GM21723 (cell line): Measurements from ENCODE around the gene SDK2.

Source experiments
- ATAC-seq: cut with Tn5 transposase; IDR thresholded peaks from one replicate; pipeline ENCODE4 v1.9.1; 2021; ENCODE audit warnings: mild to moderate bottlenecking, moderate library complexity; ENCODE audit not compliant: unreplicated experiment

SDK2 gene

DNA sequence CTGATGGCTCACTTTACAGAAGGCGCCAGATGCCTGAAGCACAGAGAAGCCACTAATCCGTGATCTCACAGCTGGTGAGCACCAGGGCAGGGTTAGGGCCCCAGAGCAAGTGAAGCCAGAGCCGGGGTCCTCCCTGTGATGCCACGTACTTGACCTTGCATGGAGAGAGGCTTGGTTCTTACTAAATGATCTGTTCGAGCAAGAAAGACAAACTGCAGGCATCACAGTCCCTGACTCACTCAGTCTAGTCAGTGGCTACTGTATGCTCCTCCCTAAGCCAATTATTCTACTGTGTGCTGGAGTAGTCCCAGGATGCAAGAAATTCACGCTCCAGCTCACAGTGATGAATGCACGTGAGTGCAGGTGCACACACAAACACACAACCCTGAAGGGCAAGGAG is 55.4 kb downstream of the SDK2 start:
- no peak for ATAC-seq

DNA sequence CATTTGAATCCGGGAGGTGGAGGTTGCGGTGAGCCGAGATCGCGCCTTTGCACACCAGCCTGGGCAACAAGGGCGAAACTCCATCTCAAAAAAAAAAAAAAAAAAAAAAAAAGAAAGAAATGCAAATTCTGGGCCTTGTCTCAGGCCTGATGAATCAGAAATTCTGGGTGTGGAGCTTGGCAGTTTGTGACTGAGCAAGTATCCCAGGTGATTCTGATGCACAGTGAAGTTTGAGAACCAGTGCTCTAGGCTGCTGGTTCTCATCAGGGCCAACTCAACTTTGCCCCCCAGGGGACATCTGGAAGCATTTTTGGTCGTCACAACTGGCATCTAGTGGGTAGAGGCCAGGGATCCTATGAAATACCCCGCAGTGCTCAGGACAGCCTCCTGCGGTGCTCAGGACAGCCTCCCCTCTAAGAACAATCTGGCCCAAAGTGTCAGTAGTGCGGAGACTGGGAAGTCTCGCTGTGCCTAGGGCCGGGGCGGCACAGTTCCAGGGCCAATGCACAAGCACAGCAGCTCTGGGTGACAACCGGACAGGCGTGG is 55.9 kb downstream of the SDK2 start:
- no peak for ATAC-seq

DNA sequence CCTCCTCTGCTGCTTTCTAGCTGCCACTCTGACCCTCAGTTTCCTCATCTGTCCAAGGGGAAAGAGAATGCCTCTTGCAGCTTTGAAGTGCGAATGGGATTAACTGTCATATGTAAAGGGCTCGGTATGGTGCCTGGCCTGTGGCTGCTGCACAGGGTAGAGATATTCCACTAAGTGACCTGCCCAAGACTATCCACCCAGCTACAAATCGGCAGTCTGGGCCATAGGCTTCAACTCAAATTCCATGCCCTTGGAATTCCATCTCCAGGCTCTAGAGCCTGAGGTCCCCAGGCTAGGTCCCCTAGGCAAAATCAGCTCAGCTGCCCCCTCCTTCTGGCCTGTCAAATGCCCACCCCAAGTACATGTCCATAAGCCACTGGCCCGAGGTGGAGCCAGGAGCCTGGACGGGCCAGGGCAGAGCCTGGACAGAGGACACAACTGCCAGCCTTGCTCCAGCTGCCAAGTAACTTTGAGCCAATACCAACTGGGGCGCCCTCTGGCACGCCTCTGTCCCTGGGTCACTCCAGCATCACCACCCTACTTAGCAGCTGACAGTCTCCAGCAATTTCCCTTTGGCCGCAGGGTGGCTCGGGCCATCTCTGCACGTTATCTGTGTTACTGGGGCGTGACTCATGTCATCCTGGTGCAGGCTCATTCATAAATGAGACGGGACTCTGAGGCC is 57.2 kb downstream of the SDK2 start:
- ATAC-seq = no peak

DNA sequence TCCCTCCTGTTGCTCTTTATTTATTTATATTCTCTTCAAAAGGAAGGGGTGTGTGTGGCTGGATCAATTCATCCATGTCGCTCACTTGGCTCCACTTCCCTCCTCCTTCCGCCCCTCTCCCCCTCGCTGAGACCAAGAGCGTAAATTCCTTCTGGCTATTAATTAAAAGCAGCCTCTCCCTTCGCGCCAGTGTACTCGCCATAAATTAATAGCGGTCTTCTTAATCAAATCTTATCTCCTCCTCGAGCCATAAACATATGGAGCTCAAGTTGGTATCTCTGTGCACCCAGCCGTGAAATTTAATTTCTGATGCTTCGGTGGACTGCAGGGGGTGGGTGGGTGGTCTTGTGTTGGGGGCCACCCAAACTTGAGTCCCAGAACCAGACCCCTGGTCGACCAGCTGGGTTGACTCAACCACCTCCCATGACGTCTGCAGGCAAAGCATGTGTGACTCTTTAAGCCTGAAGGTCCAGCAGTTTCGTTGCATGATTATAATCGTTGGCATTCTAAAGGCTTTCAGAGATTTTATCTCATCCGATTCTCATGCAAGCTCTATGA is 57.9 kb downstream of the SDK2 start:
- ATAC-seq = no peak

DNA sequence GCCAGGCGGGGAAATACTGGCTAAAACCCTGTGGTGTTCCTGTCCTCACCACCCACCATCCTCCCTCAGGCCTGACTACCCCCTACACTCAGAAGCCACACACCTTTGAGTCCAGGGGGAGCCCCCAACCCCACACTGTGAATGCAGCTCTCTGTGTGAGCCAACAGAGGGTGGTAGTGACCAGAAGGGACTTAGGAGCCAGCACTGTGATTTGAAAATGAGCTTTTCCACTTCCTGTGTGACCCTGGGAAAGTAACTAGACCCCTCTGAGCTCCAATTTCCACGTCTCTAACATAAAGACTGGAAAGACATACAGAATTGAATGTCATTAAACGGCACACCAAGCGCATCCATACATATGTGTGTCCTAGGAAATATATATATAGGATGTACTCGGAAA is 58.7 kb downstream of the SDK2 start:
- ATAC-seq = no peak

DNA sequence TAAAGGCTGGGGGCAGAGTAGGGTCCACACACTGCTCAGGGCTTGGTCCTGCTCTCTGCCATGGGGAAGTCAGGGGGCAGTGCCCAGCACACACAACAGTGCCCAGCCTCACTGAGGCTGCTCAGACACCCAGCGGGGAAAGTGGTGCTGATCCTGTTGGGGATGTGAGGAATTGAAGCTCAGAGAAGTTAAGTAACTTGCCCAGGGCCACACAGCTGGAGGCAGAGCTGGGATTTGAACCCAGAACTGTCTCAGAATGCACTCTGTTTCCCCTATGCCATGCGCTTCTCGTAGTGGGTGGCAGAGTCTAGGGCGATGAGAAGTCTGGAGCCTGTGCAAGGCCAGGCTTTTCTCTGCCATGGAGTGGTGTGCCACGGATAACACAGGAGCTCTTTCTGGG is 59.3 kb downstream of the SDK2 start:
- ATAC-seq = no peak

DNA sequence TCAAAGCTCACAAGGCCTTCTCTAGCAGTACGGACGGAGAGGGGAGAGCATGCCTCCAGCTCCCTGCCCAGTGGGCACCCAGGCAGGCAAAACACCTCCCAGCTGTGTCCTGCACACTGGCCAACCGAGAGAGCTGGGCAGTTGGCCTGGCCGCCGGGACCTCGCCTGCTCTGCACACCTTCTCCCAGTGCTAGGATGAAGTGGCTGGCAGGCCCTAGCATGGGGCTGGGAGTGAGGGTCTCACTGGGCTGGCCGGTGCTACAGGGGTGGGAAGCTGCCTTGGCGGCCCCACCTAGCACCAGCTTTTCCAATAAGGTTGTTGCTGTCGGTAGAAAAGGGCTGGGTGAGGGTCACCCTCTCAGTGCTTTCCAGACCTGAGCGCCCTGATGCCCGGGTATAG is 60.2 kb downstream of the SDK2 start:
- ATAC-seq = no peak

DNA sequence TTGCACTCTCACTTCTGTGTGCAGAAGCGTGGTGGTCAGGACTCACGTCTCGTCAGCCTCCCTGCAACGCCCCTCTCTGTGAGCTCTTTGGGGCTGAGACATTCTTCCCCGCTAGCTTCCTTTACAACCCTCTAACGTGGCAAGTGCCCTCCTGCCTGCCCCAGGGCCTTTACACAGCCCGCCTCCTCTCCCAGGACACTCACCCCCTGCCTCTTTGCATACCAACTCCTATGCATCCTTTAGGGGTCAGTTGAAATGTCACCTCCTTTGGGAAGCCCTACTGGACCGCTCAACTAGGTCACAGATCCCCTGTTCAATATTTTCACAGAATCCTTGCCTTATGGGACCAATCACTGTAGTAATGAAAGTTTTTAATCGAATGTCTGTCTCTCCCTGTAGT is 61.4 kb downstream of the SDK2 start:
- ATAC-seq = no peak

DNA sequence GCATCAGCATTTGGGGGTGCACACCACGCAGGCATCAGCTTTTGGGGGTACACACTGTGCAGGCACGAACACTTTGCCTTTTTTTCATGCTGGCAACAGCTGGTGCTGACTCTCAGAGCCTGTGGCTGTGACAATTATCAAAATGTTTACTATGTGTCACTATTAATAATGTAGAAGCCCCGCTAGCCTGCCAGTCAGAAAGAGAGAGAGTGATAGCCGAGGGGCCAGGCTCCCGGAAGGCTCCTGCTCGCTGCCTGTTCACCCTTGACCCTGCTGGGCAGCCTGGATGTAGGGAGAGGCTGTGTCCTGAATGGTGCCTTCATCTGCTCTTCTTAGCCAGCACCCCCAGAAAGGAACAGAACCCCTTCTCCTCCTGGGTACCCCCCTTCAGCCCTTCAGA is 61.9 kb downstream of the SDK2 start:
- no peak for ATAC-seq

DNA sequence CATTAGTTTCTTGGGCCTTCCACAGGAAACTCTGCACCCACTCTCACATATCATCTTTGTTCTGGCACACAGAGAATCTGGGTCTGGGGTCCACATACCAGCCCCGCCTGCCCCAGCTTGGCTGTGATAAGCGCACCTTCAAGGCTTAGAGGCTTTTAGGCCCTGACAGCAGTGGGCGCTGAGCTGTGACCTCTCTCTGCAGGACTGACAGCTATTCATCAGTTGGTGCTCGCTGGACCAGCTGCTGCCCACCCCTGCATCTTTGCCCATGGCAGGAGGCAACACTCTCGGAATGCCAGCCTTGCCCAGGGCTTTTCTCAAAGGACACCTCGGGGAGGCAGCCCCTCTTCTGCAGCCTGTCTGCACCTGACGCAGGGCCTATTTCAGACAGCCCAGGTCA is 62.9 kb downstream of the SDK2 start:
- no peak for ATAC-seq

DNA sequence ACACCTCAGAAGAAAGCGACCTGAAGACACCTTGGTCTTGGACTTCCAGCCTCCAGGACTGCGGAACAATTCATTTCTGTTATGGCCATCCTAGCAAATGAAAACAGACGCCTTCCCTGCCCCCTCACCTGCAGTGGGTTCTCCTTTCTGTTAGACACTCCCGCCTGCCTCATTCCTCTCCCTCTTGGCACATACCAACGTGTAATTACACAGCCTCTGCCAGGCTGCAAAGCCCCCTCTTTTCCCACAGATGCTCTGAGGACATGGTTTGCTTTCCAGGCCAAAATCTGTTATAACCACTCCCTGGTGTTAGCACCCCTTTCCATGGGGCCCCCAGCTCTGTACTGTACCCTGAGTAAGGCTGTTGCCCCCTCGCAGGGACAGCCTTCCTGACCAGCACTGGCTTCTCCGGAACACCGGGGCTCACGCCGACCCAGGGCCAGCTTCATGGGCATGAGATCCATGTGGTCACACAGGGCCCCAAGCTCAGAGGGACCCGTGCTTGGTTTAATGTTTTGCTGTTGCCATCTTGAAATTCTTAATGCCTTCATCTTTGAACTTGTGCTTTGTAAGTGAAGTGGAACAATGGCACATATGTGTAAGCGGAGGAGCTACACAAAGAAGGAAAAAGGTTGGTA is 64.1 kb downstream of the SDK2 start:
- no peak for ATAC-seq

DNA sequence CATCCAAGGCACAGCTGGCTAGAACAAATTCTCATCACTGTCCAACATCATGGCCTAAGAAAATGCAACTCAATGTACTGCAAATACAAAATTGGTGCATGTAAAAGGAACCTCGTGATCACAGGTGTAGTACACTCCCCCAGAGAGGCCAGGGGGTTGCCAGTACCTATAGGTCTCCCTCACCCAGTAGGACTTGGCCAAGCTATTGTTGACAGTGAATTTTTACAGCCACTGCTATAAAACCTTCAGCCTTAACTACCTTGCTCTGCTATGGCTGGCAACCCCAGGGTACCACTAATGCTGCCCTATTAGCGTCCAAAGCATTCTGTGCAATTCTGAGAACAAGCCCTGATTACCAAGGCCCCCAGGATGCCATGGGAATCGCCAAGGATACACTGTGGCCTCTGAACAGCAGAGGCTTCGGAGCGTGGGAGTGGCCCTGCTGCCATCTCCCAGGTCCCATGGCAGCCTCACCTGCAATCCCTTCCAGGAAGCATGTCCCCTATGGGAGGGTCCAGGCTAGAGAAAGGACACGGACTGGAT is 67.6 kb downstream of the SDK2 start:
- no peak for ATAC-seq

DNA sequence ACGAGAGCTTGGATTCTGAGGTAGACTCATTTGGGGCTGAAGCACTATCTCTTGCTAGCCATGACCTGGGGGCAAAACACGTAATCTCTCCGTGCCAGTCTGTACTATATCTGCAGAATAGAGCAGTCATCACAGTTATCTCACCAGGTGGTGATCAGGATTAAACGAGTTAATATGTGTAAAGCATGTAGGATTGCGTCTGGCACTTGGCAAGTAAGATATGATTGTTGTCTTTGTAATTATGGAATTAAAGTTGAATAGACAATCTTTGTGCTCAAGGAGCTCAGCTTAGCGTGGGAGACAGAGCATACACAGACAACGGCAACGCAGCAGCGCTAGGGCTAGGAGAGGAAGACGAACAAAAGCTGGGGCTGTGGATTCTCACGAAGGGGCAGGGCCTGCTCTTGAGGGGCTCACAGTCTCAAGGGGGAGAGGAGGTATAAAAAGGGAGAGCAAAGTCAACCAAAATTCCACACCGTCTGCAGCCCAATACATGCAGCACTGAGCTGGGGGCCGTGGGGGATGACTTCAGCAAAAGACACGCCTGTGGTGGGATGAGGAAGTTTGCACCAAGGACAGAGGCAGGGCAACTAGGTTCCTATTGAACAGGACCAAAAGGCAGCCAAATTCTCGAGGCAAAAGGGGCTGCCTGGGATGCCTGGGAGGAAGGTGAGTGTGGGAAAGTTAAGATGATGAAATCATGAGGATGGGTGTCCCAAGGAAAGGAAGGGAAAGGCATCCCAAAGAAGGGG is 68.6 kb downstream of the SDK2 start:
- ATAC-seq = no peak

DNA sequence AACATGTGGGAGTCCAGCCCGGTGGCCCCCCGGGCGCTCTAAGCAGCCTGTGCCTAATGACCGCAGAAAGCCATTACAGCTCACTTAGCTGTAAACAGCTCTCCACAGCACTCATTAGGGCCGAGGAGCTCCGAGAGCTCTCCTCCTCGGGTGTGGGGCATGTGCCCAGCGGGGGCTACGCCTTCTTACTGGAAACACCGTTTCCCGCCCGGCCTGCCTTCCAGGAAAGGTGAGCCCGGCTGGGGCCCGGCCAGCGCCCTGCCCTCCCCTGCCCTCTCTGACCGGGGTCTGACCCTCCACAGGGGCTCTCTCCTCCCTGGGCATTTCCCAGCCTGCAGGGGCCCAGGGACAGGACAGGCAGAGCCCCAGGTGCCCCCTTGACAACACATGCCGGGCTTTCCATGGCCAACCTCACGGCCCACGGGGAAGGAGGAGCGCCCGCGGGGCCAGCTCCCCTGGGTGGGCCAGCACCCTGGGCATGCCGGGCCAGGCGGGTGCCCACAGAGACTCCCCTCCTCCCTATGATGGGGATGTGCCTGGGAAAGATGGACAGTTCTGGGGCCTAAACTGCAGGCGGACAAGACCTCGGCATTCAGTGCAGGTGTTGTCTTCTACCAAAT is 72.6 kb downstream of the SDK2 start:
- ATAC-seq = no peak

DNA sequence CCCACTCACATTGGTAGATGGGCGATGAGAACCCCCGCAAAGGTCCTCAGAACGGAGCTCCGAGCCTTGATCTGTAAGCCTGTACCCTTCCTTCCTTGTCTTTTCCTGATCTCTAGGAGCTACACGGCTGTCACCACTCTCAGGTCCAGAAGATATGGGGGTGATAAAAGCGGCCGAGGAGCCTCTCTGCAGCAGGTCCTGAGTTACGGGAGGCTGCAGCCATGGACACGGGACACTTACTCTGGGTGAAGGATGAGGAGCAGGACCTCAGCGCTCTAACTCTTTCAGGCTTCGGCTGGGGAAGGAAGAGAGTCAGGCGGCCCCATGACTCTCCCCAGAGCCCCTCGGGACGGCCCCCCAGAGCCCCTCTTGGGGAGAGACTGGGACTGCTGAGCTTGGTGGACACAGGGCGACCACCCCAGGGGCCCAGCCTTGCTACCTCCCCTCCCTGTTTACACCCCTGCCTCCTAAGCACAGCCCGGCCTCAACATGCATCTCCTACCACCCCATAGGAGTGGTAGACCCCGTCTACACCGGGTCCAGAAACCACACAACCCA is 74.4 kb downstream of the SDK2 start:
- ATAC-seq = no peak

DNA sequence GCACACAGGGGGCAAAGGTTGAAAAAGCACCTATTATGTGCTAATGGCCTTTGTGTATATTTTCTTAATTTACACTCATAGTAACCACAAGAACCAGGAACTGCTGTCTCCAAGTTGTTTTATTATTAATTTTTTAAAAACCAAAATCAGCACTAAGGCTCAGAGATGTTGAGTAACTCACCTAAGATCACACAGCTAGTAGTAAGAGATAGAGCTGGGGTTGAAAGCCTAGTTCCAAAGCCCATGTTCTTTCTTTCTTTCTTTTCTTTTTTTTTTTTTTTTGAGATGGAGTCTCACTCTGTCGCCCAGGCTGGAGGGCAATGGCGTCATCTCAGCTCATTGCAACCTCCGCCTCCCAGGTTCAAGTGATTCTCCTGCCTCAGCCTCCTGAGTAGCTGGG is 75.3 kb downstream of the SDK2 start:
- no peak for ATAC-seq

DNA sequence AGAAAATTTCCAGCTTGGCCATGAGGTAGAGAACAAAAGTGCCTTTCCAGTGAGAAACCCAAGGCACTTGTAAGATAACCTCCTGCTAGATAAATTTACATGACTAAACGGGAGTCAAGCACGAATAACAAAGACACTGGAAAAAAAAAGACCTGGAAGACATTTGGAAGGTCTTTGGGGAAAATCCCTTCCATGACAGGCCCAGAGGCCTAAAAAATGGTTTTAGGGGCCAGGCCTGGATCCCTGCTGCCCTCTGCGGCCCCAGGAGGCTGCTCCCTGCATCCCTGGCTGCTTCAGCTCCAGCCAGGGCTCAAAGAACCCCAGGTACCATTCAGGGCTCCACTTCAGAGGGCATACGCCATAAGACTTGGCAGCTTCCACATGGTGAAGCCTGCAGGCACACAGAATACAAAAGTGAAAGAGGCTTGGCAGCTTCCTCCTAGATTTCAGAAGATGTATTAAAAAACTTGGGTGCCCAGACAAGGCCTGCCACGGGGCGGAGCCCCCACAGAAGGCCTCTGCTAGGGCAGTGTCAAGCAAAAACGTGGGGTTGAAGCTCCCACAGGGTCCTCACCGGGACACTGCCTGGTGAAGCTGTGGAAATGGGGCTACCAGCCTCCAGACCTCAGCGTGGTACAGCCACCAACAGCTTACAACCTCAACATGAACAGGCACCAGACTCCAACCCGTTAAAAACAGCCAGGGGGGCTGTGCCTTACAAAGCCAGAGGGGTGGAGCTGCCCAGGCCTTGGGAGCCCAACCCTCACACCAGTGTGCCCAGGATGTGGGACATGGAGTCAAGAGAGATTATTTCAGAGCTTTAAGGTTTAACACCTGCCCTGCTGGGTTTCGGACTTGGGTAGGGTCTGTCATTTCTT is 77.1 kb downstream of the SDK2 start:
- no peak for ATAC-seq

DNA sequence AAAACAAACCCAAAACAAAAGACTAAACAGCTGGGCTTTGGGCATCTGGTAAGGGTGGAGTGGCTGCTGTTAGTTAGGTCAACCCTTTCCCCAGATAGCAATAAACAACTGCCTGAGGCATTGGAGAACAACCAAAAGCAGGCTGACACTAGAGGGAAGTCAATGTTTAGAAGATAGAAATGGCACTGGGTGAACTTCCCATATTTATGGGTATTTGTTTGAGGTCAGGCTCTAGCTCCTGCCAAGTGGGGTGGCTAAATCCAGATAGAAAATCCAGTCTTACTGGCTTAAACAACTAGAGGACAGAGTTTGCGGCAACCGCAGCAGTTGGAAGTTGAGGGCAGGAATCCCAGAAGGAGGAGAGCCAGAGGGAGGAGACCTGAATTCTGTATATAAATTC is 79.4 kb downstream of the SDK2 start:
- ATAC-seq = no peak

DNA sequence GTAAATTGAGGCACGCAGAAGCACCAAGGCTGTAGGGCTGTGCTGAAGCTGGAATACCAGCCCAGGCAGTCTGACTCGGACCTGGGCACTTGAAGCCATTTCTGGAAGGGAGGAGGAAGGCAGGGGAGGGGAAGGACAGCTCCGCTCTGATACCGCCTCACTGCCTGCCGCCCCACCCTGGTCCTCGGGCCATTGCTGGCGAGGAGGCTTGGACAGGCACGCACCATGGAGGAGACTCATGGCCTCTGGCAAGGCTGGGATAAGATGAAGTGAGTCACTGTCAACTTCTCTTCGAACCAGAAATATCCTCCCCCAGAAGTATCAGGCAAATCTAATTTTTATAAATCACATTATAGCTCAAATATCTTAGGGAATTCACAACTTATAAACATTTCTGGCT is 81.3 kb downstream of the SDK2 start:
- ATAC-seq = no peak

DNA sequence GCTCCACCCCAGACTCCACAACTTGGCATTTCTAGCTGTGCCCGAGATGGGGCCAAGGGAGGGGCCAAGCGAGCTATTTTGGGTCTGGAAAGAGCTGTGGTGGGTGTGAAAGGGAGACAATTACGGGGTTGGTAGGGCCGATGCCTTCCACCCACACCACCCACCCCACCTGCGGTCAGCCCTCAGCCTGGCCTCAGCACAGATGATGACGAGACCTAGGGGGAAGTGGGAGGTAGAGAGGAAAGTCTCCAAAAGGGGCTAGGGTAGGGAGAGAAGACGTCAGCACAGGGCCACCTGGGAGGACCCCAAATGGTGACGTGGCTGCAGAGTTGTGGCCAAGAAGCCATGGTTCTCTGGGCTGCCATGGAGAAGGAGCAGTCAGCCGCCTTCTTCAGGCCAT is 83.1 kb downstream of the SDK2 start:
- no peak for ATAC-seq
